Body of pancreas (tissue), 4 donors: ENCODE results near the gene C9orf85. TPM values are rescaled to one million over a fixed set of nuclear protein-coding genes. Genes with fewer than 3 reads are reported as not detected.
"Not testable (repeated sequence)": the region's sequence is repeated elsewhere in the genome, so short reads cannot be mapped to it uniquely, and the experiment has no call there.

Source experiments
- ATAC-seq: fragments of 150-250 bp; one replicate; pipeline ENCODE4 v1.9.1; 2016
- DNase-seq, 4 donors: peaks; one replicate each; pipeline ENCODE4 v3.0.0-alpha.2; 2019
- H3K27ac ChIP-seq, 4 donors: fragments of 200-600 bp; sonication (generic); 1 replicate in 3 of 4; 2 replicates in 1 of 4; pipeline versions ENCODE4 v1.5.1 to v1.6.1; 2016 to 2019; ENCODE audit warnings: mild to moderate bottlenecking in 1 of 4, mixed read lengths in 1 of 4, moderate library complexity in 1 of 4
- H3K27me3 ChIP-seq, 2 donors: fragments of 200-600 bp; sonication (generic); one replicate each; pipeline ENCODE4 v1.6.0; 2016; ENCODE audit warnings: mild to moderate bottlenecking in 1 of 2
- H3K36me3 ChIP-seq, 2 donors: fragments of 200-600 bp; sonication (generic); replicated peaks in 1 of 2; 2 replicates each; pipeline ENCODE4 v1.5.1; 2016; ENCODE audit warnings: low read depth in 2 of 2; ENCODE audit not compliant: insufficient read depth in 1 of 2
- H3K4me1 ChIP-seq: fragments of 200-600 bp; sonication (generic); one replicate; pipeline ENCODE4 v1.6.0; 2016
- H3K4me3 ChIP-seq, 2 donors: fragments of 200-600 bp; sonication (generic); 1 replicate in 1 of 2; 2 replicates in 1 of 2; pipeline ENCODE4 v1.5.1; 2016 to 2019
- H3K9me3 ChIP-seq, 3 donors: fragments of 200-600 bp; sonication (generic); 1 replicate in 2 of 3; 2 replicates in 1 of 3; pipeline ENCODE4 v1.5.1; 2016
- CTCF ChIP-seq, 7 experiments: fragments of 450-650 bp in 4 of 7; fragments of 200-600 bp in 3 of 7; sonication (generic) in 3 of 7; IDR thresholded peaks; one replicate each; pipeline ENCODE4 v1.5.1; 2016 to 2019; ENCODE audit warnings: antibody characterized with exemption in 7 of 7
- POLR2A ChIP-seq, 3 donors: fragments of 450-650 bp; IDR thresholded peaks; one replicate each; pipeline ENCODE4 v1.6.1; 2016; ENCODE audit warnings: antibody characterized with exemption in 3 of 3, mild to moderate bottlenecking in 2 of 3
- WGBS, 2 donors: methylation state at CpG; one replicate each; pipeline ENCODE4 v1.1.5; 2017; 5-methylcytosine and 5-hydroxymethylcytosine counted together
- intact Hi-C: fragments of 100-400 bp; cut with DNase I; formaldehyde crosslinking; loops from one replicate; pipeline ENCODE4 v1.15.1; 2023
- total RNA-seq, 2 donors: library from RNA; depleted of rRNA; stranded (reverse); fragments of >200 nt; gene quantifications; one replicate each; pipeline ENCODE4 v1.1.0, GENCODE V29; 2016

C9orf85 gene
- total RNA-seq, 2 donors from 2014 or later, result 6.0 to 6.6 TPM

- intact Hi-C loops, result loop anchor here (10.0 kb wide), 1 partner anchor 57 kb away; no protein-coding TSS in a partner anchor
- Histone ChIP-seq H3K27me3 (no peaks in the 10 kb centered on the region), H3K4me1 (peaks cover 25% of the 10 kb centered on the region), H3K27ac (no peak overlapping the region), H3K4me3 (no peak overlapping the region), H3K36me3 (no peaks in the 10 kb centered on the region), H3K9me3 (no peaks in the 10 kb centered on the region)
- no peak for TF ChIP-seq CTCF (IDR thresholded peaks at IDR 0.05)
- TF ChIP-seq POLR2A (IDR thresholded peaks at IDR 0.05), result no peak
- ATAC-seq, result no peak
- 85 to 86% methylated on average over 4 of the region's 4 CpGs for WGBS, 2 donors
- DNase-seq, result no peak
Measured at GRCh38 chr9:71891557-71892189, 19.8 kb upstream of the C9orf85 start.

DNA sequence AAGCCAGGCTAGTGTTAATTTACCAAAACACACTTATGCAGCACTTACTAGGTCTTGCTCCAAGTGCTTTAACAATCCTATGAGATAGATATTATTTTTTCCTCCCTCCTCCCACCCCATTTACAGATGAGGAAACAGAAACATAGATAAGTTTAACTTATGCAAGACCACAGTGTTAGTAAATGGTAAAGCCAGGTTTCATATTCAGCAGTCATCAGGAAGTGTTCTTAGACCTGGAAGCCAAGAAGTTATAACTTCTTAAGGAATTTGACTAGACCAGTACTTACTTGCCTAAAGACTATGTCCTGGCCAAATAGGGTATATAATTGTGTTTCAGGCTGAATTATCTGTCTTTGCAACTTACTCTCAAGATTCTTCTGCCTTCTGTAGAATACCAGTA is 16.3 kb upstream of the C9orf85 start:
- Histone ChIP-seq H3K27me3 (no peaks in the 10 kb centered on the region), H3K4me3 (no peak overlapping the region), H3K36me3 (no peaks in the 10 kb centered on the region), H3K9me3 (no peaks in the 10 kb centered on the region), H3K4me1 (peaks cover 32% of the 10 kb centered on the region), H3K27ac (no peak overlapping the region)
- intact Hi-C loops, result loop anchor here (10.0 kb wide), 1 partner anchor 60 kb away; no protein-coding TSS in a partner anchor
- ATAC-seq (peak; percentile 15), DNase-seq (no peak)
- no peak for TF ChIP-seq POLR2A (IDR thresholded peaks at IDR 0.05)
- no peak for TF ChIP-seq CTCF (IDR thresholded peaks at IDR 0.05)

- no peaks in the 10 kb centered on the region for H3K36me3 ChIP-seq
- no peaks in the 10 kb centered on the region for H3K27me3 ChIP-seq
- intact Hi-C loops, result loop anchor here (10.0 kb wide), 1 partner anchor 61 kb away; no protein-coding TSS in a partner anchor
- no peak for ATAC-seq
- H3K4me3 ChIP-seq, result no peak overlapping the region
- peaks cover 32% of the 10 kb centered on the region for H3K4me1 ChIP-seq
- no peak for DNase-seq
- H3K9me3 ChIP-seq, result no peaks in the 10 kb centered on the region
- TF ChIP-seq POLR2A (IDR thresholded peaks at IDR 0.05) (no peak), CTCF (IDR thresholded peaks at IDR 0.05) (no peak)
- H3K27ac ChIP-seq, result no peak overlapping the region
Measured at GRCh38 chr9:71895955-71896354, 15.5 kb upstream of the C9orf85 start.

DNA sequence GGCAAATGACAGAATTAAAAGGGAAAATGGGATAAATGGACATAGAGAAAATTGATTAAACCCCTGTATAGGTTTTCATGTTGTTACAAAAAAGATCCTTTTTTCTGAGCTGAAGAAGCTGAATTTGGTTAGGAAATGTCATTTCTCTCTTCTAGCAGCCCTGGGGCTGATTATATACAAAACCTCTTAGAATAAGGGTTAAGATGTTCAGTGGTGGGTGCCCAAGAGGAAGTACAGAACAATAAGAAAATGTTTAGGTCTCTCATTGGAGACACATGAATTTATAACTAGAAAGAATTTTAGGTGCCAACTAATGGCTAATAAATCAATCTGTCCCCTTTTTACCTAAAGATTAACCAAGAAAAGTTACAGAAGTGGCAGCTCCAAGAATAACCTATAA is 14.7 kb upstream of the C9orf85 start:
- H3K4me1 ChIP-seq, result peaks cover 32% of the 10 kb centered on the region
- H3K27me3 ChIP-seq, result no peaks in the 10 kb centered on the region
- no peaks in the 10 kb centered on the region for H3K36me3 ChIP-seq
- TF ChIP-seq POLR2A (IDR thresholded peaks at IDR 0.05) (no peak), CTCF (IDR thresholded peaks at IDR 0.05) (no peak)
- intact Hi-C loops, result loop anchor here (10.0 kb wide), 1 partner anchor 62 kb away; no protein-coding TSS in a partner anchor
- DNase-seq, result no peak
- no peak for ATAC-seq
- H3K4me3 ChIP-seq, result no peak overlapping the region
- H3K27ac ChIP-seq, result no peak overlapping the region
- H3K9me3 ChIP-seq, result no peaks in the 10 kb centered on the region

DNA sequence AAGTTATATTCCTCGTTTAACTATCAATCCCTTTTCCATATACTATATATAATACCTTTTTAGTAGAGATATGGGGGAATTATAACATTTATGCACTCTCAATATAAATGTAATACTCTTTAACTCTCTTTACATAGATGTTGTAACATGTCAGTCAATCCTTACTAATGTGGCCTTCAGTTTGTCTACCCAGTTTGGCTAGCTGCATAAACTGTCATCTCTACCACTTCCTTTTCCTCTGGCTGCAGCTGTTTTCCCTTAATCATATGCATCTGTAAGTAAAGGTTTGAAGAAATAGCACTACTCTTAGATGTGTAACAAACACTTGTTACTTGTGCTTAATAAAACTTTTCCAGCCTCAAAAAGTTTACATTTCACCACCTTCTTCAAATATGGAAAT is 13.9 kb upstream of the C9orf85 start:
- intact Hi-C loops, result loop anchor here (10.0 kb wide), 1 partner anchor 63 kb away; no protein-coding TSS in a partner anchor
- WGBS, 2 donors, result 68 to 94% methylated on average over 1 of the region's 1 CpG
- no peak for ATAC-seq

GRCh38 chr9:71898756-71899155 is 12.7 kb upstream of the C9orf85 start:
- DNase-seq, ATAC-seq, H3K36me3 ChIP-seq, H3K27ac ChIP-seq, H3K4me3 ChIP-seq, H3K9me3 ChIP-seq, H3K27me3 ChIP-seq: not testable (repeated sequence)
- intact Hi-C loops, result loop anchor here (10.0 kb wide), 1 partner anchor 64 kb away; no protein-coding TSS in a partner anchor
- 86 to 94% methylated on average over 3 to 6 of the region's 6 CpGs for WGBS, 2 donors
- H3K4me1 ChIP-seq, result peaks cover 38% of the 10 kb centered on the region

More for the DNA sequence above, 13.9 kb upstream of the C9orf85 start:
- TF ChIP-seq CTCF (IDR thresholded peaks at IDR 0.05) (no peak), POLR2A (IDR thresholded peaks at IDR 0.05) (no peak)
- no peaks in the 10 kb centered on the region for H3K36me3 ChIP-seq
- no peak overlapping the region for H3K27ac ChIP-seq
- DNase-seq, result no peak
- no peak overlapping the region for H3K4me3 ChIP-seq
- H3K9me3 ChIP-seq, result no peaks in the 10 kb centered on the region
- H3K4me1 ChIP-seq, result peaks cover 36% of the 10 kb centered on the region
- H3K27me3 ChIP-seq, result no peaks in the 10 kb centered on the region
